Measurements from ENCODE around the gene MTFP1. TPM values are rescaled to one million over a fixed set of nuclear protein-coding genes. Genes with fewer than 3 reads are reported as not detected.

The MTFP1 gene, protein sequence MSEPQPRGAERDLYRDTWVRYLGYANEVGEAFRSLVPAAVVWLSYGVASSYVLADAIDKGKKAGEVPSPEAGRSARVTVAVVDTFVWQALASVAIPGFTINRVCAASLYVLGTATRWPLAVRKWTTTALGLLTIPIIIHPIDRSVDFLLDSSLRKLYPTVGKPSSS
- 82.6 and 86.9 TPM in 2 replicates for total RNA-seq (2021)
- Bru-seq, nascent RNA, result percentile 79 among the genes with signal in this experiment
- BruChase-seq, experiment 1, labeled RNA remaining after a 2-hour chase, result percentile 78 among the genes with signal in this experiment
- percentile 77 among the genes with signal in this experiment for BruChase-seq, experiment 2, labeled RNA remaining after a 6-hour chase
- long read RNA-seq, transcript MTFP1-201 (4 exons, 1,370 nt), result major isoform, 88 of 158 reads
- long read RNA-seq, transcript MTFP1-203 (4 exons, 912 nt), result minor isoform, 16 of 158 reads
- long read RNA-seq, transcript MTFP1-202 (3 exons, 891 nt), result minor isoform, 6 of 158 reads
- long read RNA-seq, partial matches to known transcripts, result 29 of 158 reads
- long read RNA-seq, other reads (novel, unspliced or antisense), result 15 of 158 reads

DNA sequence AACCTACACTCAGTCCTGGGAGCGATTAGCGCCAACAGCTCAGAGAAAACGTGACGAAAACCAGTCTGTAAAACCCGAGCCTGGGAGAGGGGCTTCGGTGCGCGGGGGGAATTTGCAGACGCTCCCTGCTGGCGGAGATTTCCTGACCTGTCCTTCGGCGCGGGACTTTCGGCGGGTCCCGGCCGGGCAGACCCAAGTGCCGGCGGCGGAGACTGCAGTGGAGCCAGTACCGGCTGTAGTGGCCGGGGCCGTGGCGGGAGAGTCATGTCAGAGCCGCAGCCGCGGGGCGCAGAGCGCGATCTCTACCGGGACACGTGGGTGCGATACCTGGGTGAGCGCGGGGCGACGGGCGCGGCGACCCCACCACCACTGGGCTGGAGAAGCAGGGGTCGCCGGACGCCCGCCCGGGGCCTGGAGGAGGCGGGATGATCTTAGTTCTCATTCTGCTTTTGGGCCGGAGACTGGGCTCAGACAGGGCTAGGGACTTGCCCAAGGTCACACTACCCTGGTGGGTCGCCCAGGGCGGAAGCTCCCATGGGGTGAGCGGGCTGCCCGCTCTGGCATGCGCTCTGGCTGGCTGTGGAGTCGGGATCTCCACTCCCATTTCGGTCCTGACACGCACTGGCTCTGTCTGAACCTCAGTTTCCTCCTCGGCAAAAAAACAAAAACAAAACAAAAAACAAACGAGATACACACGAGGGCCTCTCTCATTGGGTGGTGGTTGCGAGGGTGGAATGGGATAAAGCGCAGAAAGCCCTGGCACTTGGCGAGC, at the start of gene MTFP1:
Gene MTFP1, plus strand, starts transcription at position 153 of the 772 bp plus-strand sequence. Its CDS starts 112 bp downstream, at position 265.
- Histone ChIP-seq H3K36me3 (ENCODE audit: insufficient read depth, low read length, poor library complexity, severe bottlenecking) (peaks cover 20% of the 10 kb centered on the region), H3K4me1 (ENCODE audit: insufficient read depth, low read length, poor library complexity, severe bottlenecking) (peaks cover 44% of the 10 kb centered on the region)
- intact Hi-C loops (cut with micrococcal nuclease; ENCODE audit: unreplicated experiment), result no loop called here

DNA sequence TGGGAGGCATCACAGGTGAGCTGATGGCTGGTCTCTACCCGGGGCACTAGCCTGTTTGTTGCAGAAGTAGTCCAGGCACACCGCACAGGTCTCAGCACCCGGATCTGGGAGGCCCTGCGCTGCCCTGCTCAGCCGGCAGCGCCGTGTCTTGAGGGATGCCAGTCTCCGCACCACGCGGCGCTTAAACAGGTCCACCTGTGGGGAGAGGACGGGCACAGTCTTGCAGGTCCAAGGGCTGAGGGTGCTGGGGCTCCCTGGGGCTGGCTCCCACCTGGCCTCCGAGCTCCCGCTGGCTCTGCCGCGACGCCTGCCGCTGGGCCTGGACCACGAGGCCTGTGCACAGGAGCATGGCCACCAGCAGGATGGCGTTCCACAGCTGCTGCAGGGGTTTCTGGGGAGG, 45.6 kb upstream of the MTFP1 start:
- H3K36me3 ChIP-seq (ENCODE audit: insufficient read depth, low read length, poor library complexity, severe bottlenecking), result no peaks in the 10 kb centered on the region
- POLR2A ChIA-PET (ENCODE audit: low non-redundant PET), result no interaction called here

More for the DNA sequence above, at the start of gene MTFP1:
- CTCF ChIA-PET, result interaction anchor here (1.0 to 1.5 kb wide), 2 partner anchors 11 to 14 kb away, joined by 4 to 5 read pairs; no protein-coding TSS in a partner anchor
- DNase-seq (ENCODE audit: low spot score), result peak; percentile 86
- POLR2A ChIA-PET (ENCODE audit: low non-redundant PET), result interaction anchor here (0.9 kb wide), 1 partner anchor 25 kb away, joined by 3 read pairs; no protein-coding TSS in a partner anchor
- H3K27me3 ChIP-seq (replicated peaks; ENCODE audit: insufficient read depth, low read depth, low read length, poor library complexity), result no peaks in the 10 kb centered on the region
- H3K4me3 ChIP-seq (ENCODE audit: low read depth, low read length, poor library complexity, severe bottlenecking), result peak within 1 kb of the TSS; percentile 77
- peak within 1 kb of the TSS; percentile 94 for H3K27ac ChIP-seq (ENCODE audit: low read depth, low read length, poor library complexity, severe bottlenecking)
- H3K9me3 ChIP-seq (ENCODE audit: low read depth, low read length, poor library complexity, severe bottlenecking), result no peaks in the 10 kb centered on the region
- BruUV-seq (replicated peaks), result TSS peak; percentile 9
- TF ChIP-seq, protein P1, sequence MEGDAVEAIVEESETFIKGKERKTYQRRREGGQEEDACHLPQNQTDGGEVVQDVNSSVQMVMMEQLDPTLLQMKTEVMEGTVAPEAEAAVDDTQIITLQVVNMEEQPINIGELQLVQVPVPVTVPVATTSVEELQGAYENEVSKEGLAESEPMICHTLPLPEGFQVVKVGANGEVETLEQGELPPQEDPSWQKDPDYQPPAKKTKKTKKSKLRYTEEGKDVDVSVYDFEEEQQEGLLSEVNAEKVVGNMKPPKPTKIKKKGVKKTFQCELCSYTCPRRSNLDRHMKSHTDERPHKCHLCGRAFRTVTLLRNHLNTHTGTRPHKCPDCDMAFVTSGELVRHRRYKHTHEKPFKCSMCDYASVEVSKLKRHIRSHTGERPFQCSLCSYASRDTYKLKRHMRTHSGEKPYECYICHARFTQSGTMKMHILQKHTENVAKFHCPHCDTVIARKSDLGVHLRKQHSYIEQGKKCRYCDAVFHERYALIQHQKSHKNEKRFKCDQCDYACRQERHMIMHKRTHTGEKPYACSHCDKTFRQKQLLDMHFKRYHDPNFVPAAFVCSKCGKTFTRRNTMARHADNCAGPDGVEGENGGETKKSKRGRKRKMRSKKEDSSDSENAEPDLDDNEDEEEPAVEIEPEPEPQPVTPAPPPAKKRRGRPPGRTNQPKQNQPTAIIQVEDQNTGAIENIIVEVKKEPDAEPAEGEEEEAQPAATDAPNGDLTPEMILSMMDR (conservative IDR thresholded peaks at IDR 0.05; ENCODE audit: low read depth, low read length), result no peak
- TF ChIP-seq EZH2 (IDR thresholded peaks at IDR 0.05; ENCODE audit: borderline replicate concordance, low read depth, low read length, poor library complexity, severe bottlenecking), result no peak

DNA sequence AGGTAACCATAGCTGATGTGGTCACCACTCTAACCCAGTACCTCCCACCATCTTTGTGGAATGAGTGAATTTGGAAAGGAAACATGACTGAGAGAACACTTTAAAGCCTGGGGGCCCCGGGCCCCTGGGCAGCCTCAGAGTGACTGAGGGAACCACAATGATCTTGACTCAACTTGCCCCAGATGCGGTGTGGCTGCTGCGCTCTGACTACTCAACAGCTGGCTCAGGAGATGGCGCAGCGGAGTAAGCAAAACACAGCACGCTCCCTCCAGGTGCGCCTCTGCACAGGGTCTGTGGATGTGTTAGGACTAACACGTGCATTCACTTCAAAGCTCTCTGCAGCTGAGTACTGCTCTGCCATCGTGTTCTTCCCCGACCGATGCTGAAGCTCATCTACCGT, 44.3 kb upstream of the MTFP1 start:
- Histone ChIP-seq H3K27ac (ENCODE audit: low read depth, low read length, poor library complexity, severe bottlenecking) (no peak overlapping the region), H3K4me1 (ENCODE audit: insufficient read depth, low read length, poor library complexity, severe bottlenecking) (no peaks in the 10 kb centered on the region), H3K27me3 (replicated peaks; ENCODE audit: insufficient read depth, low read depth, low read length, poor library complexity) (no peaks in the 10 kb centered on the region), H3K36me3 (ENCODE audit: insufficient read depth, low read length, poor library complexity, severe bottlenecking) (no peaks in the 10 kb centered on the region), H3K9me3 (ENCODE audit: low read depth, low read length, poor library complexity, severe bottlenecking) (no peaks in the 10 kb centered on the region), H3K4me3 (ENCODE audit: low read depth, low read length, poor library complexity, severe bottlenecking) (no peak overlapping the region)
- intact Hi-C loops (cut with micrococcal nuclease; ENCODE audit: unreplicated experiment), result no loop called here
- no peak for DNase-seq (ENCODE audit: low spot score)
- CTCF ChIA-PET, result no interaction called here
- POLR2A ChIA-PET (ENCODE audit: low non-redundant PET), result no interaction called here
- TF ChIP-seq, protein P1 (conservative IDR thresholded peaks at IDR 0.05; ENCODE audit: low read depth, low read length), result no peak
- BruUV-seq (replicated peaks), result no TSS peak

More for the DNA sequence above, 45.6 kb upstream of the MTFP1 start:
- CTCF ChIA-PET, result no interaction called here
- Histone ChIP-seq H3K27ac (ENCODE audit: low read depth, low read length, poor library complexity, severe bottlenecking) (no peak overlapping the region), H3K4me1 (ENCODE audit: insufficient read depth, low read length, poor library complexity, severe bottlenecking) (no peaks in the 10 kb centered on the region), H3K27me3 (replicated peaks; ENCODE audit: insufficient read depth, low read depth, low read length, poor library complexity) (no peaks in the 10 kb centered on the region), H3K4me3 (ENCODE audit: low read depth, low read length, poor library complexity, severe bottlenecking) (no peak overlapping the region), H3K9me3 (ENCODE audit: low read depth, low read length, poor library complexity, severe bottlenecking) (no peaks in the 10 kb centered on the region)
- no peak for TF ChIP-seq EZH2 (IDR thresholded peaks at IDR 0.05; ENCODE audit: borderline replicate concordance, low read depth, low read length, poor library complexity, severe bottlenecking)
- TF ChIP-seq, protein P1 (conservative IDR thresholded peaks at IDR 0.05; ENCODE audit: low read depth, low read length), result no peak
- intact Hi-C loops (cut with micrococcal nuclease; ENCODE audit: unreplicated experiment), result no loop called here
- no peak for DNase-seq (ENCODE audit: low spot score)
- BruUV-seq (replicated peaks), result no TSS peak
